Testis (tissue), 3 donors: Measurements from ENCODE around the gene FSIP1. TPM values are rescaled to one million over a fixed set of nuclear protein-coding genes. Genes with fewer than 3 reads are reported as not detected.

Source experiments
- DNase-seq: peaks from one replicate; pipeline ENCODE4 v3.0.0-alpha.2; 2019
- H3K27ac ChIP-seq, 2 donors: fragments of 200-600 bp; sonication (generic); one replicate each; pipeline ENCODE4 v1.5.1; 2019
- H3K27me3 ChIP-seq: fragments of 200-600 bp; sonication (generic); one replicate; pipeline ENCODE4 v1.5.1; 2019
- H3K36me3 ChIP-seq: fragments of 200-600 bp; sonication (generic); one replicate; pipeline ENCODE4 v1.5.1; 2017; ENCODE audit warnings: low read depth; ENCODE audit errors: missing control alignments
- H3K4me1 ChIP-seq: fragments of 200-600 bp; sonication (generic); one replicate; pipeline ENCODE4 v1.5.1; 2019
- H3K4me3 ChIP-seq, 2 donors: fragments of 200-600 bp; sonication (generic); one replicate each; pipeline ENCODE4 v1.5.1; 2017 to 2019
- H3K9me3 ChIP-seq: fragments of 200-600 bp; sonication (generic); one replicate; pipeline ENCODE4 v1.5.1; 2017
- POLR2A ChIP-seq: fragments of 450-650 bp; IDR thresholded peaks from one replicate; pipeline ENCODE4 v1.6.1; 2017; ENCODE audit warnings: antibody characterized with exemption, mild to moderate bottlenecking, moderate library complexity
- WGBS, 2 donors: methylation state at CpG; one replicate each; pipeline ENCODE4 v1.1.5; 2018; 5-methylcytosine and 5-hydroxymethylcytosine counted together
- intact Hi-C: fragments of 100-400 bp; cut with DNase I; formaldehyde crosslinking; loops from one replicate; pipeline ENCODE4 v1.15.1; 2023; ENCODE audit warnings: low total_unique reads
- polyA plus RNA-seq: library from polyadenylated mRNA; stranded (reverse); fragments of 350-450 nt; fragmentation: Illumina TruSeq; extraction: RNeasy Lipid Tissue Mini Kit (QIAGEN cat#74804); gene quantifications from one replicate; pipeline ENCODE4 v1.2.3, GENCODE V29; 2014; ENCODE audit warnings: low read depth, low replicate concordance; ENCODE audit not compliant: insufficient read depth
- total RNA-seq, 2 donors: library from RNA; depleted of rRNA; stranded (reverse); fragments of >200 nt; gene quantifications; one replicate each; pipeline ENCODE4 v1.2.3, GENCODE V29; 2016
- TF ChIP-seq, protein P1 (sequence below), 3 experiments: fragments of 450-650 bp in 2 of 3; fragments of 200-600 bp in 1 of 3; sonication (generic) in 1 of 3; IDR thresholded peaks; one replicate each; pipeline ENCODE4 v1.5.1; 2016 to 2019; ENCODE audit warnings: antibody characterized with exemption in 3 of 3, mild to moderate bottlenecking in 2 of 3, moderate library complexity in 1 of 3

The FSIP1 gene
- total and polyA plus RNA-seq, 3 donors from 2014 or later: 5.8 to 11.2 (median 8.2) TPM

- Histone ChIP-seq H3K27me3 (no peaks in the 10 kb centered on the region), H3K4me3 (no peak overlapping the region), H3K4me1 (no peaks in the 10 kb centered on the region), H3K27ac (no peak overlapping the region), H3K9me3 (no peaks in the 10 kb centered on the region), H3K36me3 (no peaks in the 10 kb centered on the region)
- intact Hi-C loops: no loop called here
- TF ChIP-seq, protein P1, sequence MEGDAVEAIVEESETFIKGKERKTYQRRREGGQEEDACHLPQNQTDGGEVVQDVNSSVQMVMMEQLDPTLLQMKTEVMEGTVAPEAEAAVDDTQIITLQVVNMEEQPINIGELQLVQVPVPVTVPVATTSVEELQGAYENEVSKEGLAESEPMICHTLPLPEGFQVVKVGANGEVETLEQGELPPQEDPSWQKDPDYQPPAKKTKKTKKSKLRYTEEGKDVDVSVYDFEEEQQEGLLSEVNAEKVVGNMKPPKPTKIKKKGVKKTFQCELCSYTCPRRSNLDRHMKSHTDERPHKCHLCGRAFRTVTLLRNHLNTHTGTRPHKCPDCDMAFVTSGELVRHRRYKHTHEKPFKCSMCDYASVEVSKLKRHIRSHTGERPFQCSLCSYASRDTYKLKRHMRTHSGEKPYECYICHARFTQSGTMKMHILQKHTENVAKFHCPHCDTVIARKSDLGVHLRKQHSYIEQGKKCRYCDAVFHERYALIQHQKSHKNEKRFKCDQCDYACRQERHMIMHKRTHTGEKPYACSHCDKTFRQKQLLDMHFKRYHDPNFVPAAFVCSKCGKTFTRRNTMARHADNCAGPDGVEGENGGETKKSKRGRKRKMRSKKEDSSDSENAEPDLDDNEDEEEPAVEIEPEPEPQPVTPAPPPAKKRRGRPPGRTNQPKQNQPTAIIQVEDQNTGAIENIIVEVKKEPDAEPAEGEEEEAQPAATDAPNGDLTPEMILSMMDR (IDR thresholded peaks at IDR 0.05): no peak
- TF ChIP-seq POLR2A: no peak
- WGBS, 2 donors: 89 to 91% methylated on average over 2 of the region's 2 CpGs
- no peak for DNase-seq
Observed at GRCh38 chr15:39599871-39600270, 182.8 kb downstream of the FSIP1 start.

GRCh38 chr15:39598958-39599845 lies 183.4 kb downstream of the FSIP1 start:
- Histone ChIP-seq H3K9me3 (no peaks in the 10 kb centered on the region), H3K27me3 (no peaks in the 10 kb centered on the region), H3K4me1 (no peaks in the 10 kb centered on the region), H3K4me3 (no peak overlapping the region), H3K36me3 (no peaks in the 10 kb centered on the region), H3K27ac (no peak overlapping the region)
- intact Hi-C loops: no loop called here
- WGBS, 2 donors: 84 to 88% methylated on average over 12 of the region's 12 CpGs
- no peak for DNase-seq
- TF ChIP-seq, protein P1 (IDR thresholded peaks at IDR 0.05): no peak
- TF ChIP-seq POLR2A: no peak

DNA sequence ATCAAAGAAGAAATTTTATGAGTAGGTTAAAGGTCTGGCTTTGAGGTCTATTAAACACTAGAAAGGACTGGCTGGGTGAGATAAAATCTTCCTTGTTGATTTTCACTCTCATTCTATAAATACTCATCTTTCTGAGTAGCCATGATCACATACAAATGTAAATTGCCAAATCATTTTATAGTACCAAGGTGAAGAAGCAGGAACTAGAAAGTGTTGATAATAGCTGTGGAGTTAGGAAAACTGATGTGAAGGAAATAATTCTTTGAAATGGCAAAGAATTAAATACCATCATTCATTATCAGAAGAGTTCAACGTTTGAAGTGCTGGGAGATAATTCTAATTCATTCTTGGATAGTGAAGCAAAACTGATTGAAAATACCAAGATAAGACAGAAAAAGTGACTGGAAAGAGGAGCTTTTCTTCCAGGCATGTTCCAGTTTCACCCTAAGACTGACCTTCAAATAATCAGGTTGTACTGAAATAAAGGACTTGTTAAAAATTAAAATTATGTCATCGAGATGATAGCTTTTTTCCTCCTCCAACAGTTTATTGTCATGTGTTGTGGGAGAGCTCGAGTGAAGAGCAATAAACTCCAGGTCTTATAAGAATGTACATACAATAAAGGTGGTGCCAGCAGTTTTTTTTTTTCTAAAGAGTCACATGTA lies 184.3 kb downstream of the FSIP1 start:
- H3K4me3 ChIP-seq: no peak overlapping the region
- 40 to 62% methylated on average over 3 of the region's 3 CpGs for WGBS, 2 donors
- no peaks in the 10 kb centered on the region for H3K36me3 ChIP-seq
- no peak for TF ChIP-seq POLR2A
- TF ChIP-seq, protein P1 (IDR thresholded peaks at IDR 0.05): no peak
- no peaks in the 10 kb centered on the region for H3K27me3 ChIP-seq
- H3K4me1 ChIP-seq: no peaks in the 10 kb centered on the region
- DNase-seq: no peak
- H3K9me3 ChIP-seq: no peaks in the 10 kb centered on the region
- H3K27ac ChIP-seq: no peak overlapping the region
- intact Hi-C loops: no loop called here

DNA sequence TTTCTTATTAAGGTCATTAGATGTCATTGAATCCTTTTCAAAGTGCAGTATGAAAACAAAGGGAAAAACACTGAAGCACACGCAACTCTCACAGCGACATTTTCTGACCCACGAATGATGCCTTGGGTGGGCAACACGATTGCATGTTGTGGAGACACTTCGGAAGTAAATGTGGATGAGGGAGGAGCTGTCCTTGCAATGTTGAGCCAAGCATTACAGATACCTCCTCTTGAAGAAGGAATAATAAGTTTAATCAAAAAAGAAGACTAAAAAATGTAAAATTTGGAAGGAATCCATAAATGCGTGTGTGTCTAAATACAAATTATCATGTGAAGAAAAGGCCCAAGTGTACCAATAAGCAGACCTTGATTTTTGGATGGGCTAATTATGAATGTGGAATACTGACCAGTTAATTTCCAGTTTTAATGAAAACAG lies 184.9 kb downstream of the FSIP1 start:
- Histone ChIP-seq H3K27me3 (no peaks in the 10 kb centered on the region), H3K4me1 (no peaks in the 10 kb centered on the region), H3K4me3 (no peak overlapping the region), H3K36me3 (no peaks in the 10 kb centered on the region), H3K27ac (no peak overlapping the region), H3K9me3 (no peaks in the 10 kb centered on the region)
- WGBS, 2 donors: 77 to 80% methylated on average over 6 of the region's 6 CpGs
- DNase-seq: no peak
- no peak for TF ChIP-seq POLR2A
- TF ChIP-seq, protein P1 (IDR thresholded peaks at IDR 0.05): no peak
- intact Hi-C loops: no loop called here
